GM18861 (cell line): ENCODE data around the gene PODXL2.

Experiments used
- ATAC-seq: cut with Tn5 transposase; IDR thresholded peaks from one replicate; pipeline ENCODE4 v1.9.1; 2021; ENCODE audit not compliant: unreplicated experiment

PODXL2 gene

DNA sequence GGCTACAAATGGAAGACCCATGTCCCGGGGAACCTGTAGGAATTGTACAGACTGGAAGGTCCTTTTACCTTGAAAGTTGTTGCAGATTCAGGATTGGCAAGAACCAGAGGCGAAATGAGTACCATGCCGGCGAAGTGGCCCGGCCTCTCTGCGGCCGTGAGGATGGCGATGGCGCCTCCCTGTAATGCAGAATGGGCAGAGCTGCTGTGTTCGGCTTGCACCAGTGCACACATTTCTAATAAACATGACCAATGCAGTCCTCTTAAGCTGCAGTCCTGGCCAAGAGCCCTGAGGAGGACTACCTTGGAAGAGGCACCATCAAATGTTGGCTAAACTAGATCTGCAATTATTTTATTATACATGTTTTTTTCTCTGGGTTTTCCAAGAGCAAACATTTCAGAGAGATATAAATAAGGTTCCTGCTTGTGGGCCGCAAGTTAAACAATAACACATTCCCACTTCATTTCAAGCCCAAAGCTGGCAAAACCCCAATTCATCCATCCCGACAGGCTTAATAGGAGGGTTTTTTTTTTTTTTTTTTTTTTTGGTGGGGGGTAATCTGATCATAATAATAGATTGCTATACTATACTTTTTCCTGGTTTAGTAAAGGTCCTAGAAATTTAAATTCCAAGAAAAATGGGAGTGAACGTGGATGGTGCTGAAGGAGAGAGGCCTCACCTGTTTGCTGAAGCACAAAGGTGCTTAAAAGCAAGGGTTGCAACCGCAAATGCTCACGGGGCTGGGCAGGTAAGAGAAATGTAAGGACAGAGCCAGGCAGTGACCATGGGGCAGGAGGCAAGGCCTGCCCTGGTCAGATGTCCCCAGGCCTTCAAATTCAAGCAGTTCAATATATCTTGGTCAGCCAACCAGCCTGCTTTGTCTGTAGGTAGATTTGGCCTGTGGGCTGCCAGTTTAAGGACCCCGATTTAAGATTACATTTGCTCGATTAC is 92.3 kb downstream of the PODXL2 start:
- ATAC-seq, result no peak

DNA sequence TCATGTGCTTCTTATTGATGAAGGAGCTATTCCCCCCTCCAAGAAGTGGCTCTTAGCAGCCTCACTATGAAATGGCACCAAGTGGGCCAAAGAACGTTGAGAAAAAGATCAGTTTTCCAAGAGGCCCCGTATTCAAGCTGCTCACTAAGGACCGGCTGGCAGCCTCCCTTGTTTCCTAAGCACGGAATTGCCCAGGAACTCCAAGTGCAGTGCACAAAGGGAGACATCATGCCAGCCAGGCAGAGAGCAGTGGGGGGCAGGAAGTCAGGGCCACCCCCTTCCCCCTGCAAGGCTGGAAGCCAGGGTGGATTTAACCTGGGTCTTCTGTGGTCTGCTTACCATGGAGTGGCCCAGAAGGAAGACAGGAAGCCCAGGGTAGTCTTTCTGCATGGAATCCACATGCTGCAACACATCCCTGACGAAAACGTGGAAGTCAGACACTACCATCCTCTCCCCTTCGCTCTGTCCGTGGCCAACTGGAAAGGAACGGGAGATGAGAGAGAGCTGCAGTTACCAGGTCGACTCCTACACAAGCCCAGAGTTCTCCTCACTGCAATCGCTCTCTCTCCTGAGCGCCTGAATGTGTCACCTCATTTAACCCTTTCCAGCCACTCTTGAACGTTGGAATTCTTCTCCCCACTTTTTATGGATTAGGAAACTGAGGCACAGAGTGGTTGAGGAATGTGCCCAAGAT is 93.3 kb downstream of the PODXL2 start:
- ATAC-seq, result no peak
